ENCODE data around the gene RSRC2. TPM values are rescaled to one million over a fixed set of nuclear protein-coding genes. Genes with fewer than 3 reads are reported as not detected.
"Not testable (repeated sequence)": the region's sequence is repeated elsewhere in the genome, so short reads cannot be mapped to it uniquely, and the experiment has no call there.

RSRC2 gene
- total RNA-seq, 1 donor from 2014 or later: 50.7 TPM

- Mint-ChIP-seq H3K9me3 (ENCODE audit: low read depth) (no peaks in the 10 kb centered on the region), H3K4me1 (ENCODE audit: low read depth) (peaks cover 19% of the 10 kb centered on the region), H3K4me3 (ENCODE audit: unreplicated experiment) (no peak overlapping the region), H3K36me3 (ENCODE audit: low read depth) (no peaks in the 10 kb centered on the region), H3K27ac (ENCODE audit: unreplicated experiment) (no peak overlapping the region), H3K27me3 (ENCODE audit: low read depth) (no peaks in the 10 kb centered on the region)
- DNase-seq (ENCODE audit: low spot score): no peak
- no peak for TF ChIP-seq CTCF (IDR thresholded peaks at IDR 0.05)
These were observed 58.8 kb downstream of the RSRC2 start for GRCh38 chr12:122467983-122468382.

- H3K4me3 Mint-ChIP-seq (ENCODE audit: unreplicated experiment); DNase-seq (ENCODE audit: low spot score); H3K4me1 Mint-ChIP-seq (ENCODE audit: low read depth); H3K27me3 Mint-ChIP-seq (ENCODE audit: low read depth); H3K9me3 Mint-ChIP-seq (ENCODE audit: low read depth); H3K36me3 Mint-ChIP-seq (ENCODE audit: low read depth): not testable (repeated sequence)
- H3K27ac Mint-ChIP-seq (ENCODE audit: unreplicated experiment): peak overlapping the region; percentile 69
These were observed 62.3 kb downstream of the RSRC2 start for GRCh38 chr12:122464317-122465042.

GRCh38 chr12:122460641-122461040, 66.1 kb downstream of the RSRC2 start:
- Mint-ChIP-seq H3K4me1 (ENCODE audit: low read depth) (peaks cover 5% of the 10 kb centered on the region), H3K36me3 (ENCODE audit: low read depth) (no peaks in the 10 kb centered on the region), H3K4me3 (ENCODE audit: unreplicated experiment) (no peak overlapping the region), H3K27ac (ENCODE audit: unreplicated experiment) (no peak overlapping the region), H3K27me3 (ENCODE audit: low read depth) (no peaks in the 10 kb centered on the region), H3K9me3 (ENCODE audit: low read depth) (no peaks in the 10 kb centered on the region)
- no peak for DNase-seq (ENCODE audit: low spot score)
- TF ChIP-seq CTCF (IDR thresholded peaks at IDR 0.05): no peak

DNA sequence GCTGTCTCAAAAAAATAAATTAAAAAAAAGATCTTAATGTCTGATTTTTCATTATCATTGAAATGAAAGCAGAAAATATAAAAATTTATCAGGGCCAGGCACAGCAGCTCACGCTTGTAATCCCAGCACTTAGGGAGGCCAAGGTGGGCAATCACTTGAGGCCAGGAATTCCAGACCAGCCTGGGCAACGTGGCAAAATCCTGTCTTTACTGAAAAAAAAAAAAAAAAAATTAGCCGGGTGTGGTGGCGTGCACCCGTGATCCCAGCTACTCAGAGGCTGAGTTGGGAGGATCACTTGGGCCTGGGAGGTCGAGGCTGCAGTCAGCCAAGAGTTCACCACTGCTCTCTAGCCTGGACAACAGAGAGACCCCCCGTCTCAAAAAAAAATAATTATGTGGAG, 66.7 kb downstream of the RSRC2 start:
- no peak for TF ChIP-seq CTCF (IDR thresholded peaks at IDR 0.05)
- Mint-ChIP-seq H3K27me3 (ENCODE audit: low read depth) (no peaks in the 10 kb centered on the region), H3K27ac (ENCODE audit: unreplicated experiment) (no peak overlapping the region), H3K9me3 (ENCODE audit: low read depth) (no peaks in the 10 kb centered on the region), H3K36me3 (ENCODE audit: low read depth) (no peaks in the 10 kb centered on the region), H3K4me3 (ENCODE audit: unreplicated experiment) (no peak overlapping the region), H3K4me1 (ENCODE audit: low read depth) (peaks cover 5% of the 10 kb centered on the region)
- DNase-seq (ENCODE audit: low spot score): no peak

- Mint-ChIP-seq H3K27me3 (ENCODE audit: low read depth) (no peaks in the 10 kb centered on the region), H3K4me3 (ENCODE audit: unreplicated experiment) (no peak overlapping the region), H3K4me1 (ENCODE audit: low read depth) (peaks cover 3% of the 10 kb centered on the region), H3K9me3 (ENCODE audit: low read depth) (no peaks in the 10 kb centered on the region), H3K36me3 (ENCODE audit: low read depth) (no peaks in the 10 kb centered on the region), H3K27ac (ENCODE audit: unreplicated experiment) (no peak overlapping the region)
- DNase-seq (ENCODE audit: low spot score): no peak
- TF ChIP-seq CTCF (IDR thresholded peaks at IDR 0.05): no peak
These were observed 67.5 kb downstream of the RSRC2 start for GRCh38 chr12:122459211-122459610.

Measured in chondrocyte (in vitro differentiated cells).